Mucosa of rectum (tissue), 2 donors: ENCODE results near the gene NUP155.
"Not testable (repeated sequence)": the region's sequence is repeated elsewhere in the genome, so short reads cannot be mapped to it uniquely, and the experiment has no call there.

Experiments used
- H3K27ac ChIP-seq, 2 donors: one replicate each; pipeline ENCODE4 v1.7.0; 2013; ENCODE audit warnings: inconsistent platforms in 2 of 2, low read depth in 2 of 2, low read length in 2 of 2
- H3K27me3 ChIP-seq, 2 donors: one replicate each; pipeline ENCODE4 v1.7.0; 2013; ENCODE audit warnings: low read length in 2 of 2; ENCODE audit not compliant: control insufficient read depth in 2 of 2, insufficient read depth in 2 of 2
- H3K36me3 ChIP-seq, 2 donors: one replicate each; pipeline ENCODE4 v1.7.0; 2013; ENCODE audit warnings: low read length in 2 of 2; ENCODE audit not compliant: control insufficient read depth in 2 of 2, insufficient read depth in 2 of 2
- H3K4me1 ChIP-seq, 2 donors: one replicate each; pipeline ENCODE4 v1.7.0; 2013; ENCODE audit warnings: low read length in 2 of 2, mild to moderate bottlenecking in 1 of 2; ENCODE audit not compliant: control insufficient read depth in 2 of 2, insufficient read depth in 2 of 2
- H3K4me3 ChIP-seq, 2 donors: one replicate each; pipeline ENCODE4 v1.7.0; 2013; ENCODE audit warnings: low read length in 2 of 2
- H3K9ac ChIP-seq, 2 donors: one replicate each; pipeline ENCODE4 v1.7.0; 2013; ENCODE audit warnings: low read length in 2 of 2, low read depth in 1 of 2, mild to moderate bottlenecking in 1 of 2
- H3K9me3 ChIP-seq, 2 donors: one replicate each; pipeline ENCODE4 v1.7.0; 2013; ENCODE audit warnings: low read length in 2 of 2; ENCODE audit not compliant: control insufficient read depth in 2 of 2
- donor health status: healthy.
- donor health status: Normal muscosa, but diverticular disease.

Gene NUP155

DNA sequence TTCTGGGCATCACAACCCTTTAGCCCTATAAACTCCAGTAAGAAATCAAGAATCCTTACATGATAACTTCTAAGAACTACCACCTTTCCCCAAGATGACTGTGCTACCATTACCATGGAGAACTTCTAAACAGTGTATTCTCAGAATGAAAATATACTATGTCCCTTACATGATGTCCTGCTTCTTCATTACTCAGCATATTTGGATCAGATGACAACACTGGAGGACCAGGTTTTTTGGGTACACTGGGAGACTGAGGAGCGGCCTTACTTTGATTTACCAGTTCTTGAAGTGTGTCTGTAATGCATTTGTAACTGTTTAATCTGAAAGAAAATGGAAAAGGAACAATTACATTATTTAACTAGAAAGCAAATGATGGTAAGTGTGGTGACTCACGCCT, 66.0 kb downstream of the NUP155 start:
- Histone ChIP-seq H3K36me3 (peaks cover 36 to 57% of the 10 kb centered on the region in 2 donors), H3K9ac (no peak overlapping the region)

DNA sequence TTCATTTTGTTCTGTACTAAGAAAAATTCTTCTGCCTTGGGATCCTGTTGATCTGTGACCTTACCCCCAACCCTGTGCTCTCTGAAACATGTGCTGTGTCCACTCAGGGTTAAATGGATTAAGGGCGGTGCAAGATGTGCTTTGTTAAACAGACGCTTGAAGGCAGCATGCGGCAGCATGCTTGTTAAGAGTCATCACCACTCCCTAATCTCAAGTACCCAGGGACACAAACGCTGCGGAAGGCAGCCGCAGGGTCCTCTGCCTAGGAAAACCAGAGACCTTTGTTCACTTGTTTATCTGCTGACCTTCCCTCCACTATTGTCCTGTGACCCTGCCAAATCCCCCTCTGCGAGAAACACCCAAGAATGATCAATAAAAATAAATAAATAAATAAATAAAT, 74.6 kb downstream of the NUP155 start:
- H3K27ac ChIP-seq, H3K4me3 ChIP-seq, H3K27me3 ChIP-seq, H3K9me3 ChIP-seq, H3K9ac ChIP-seq, H3K4me1 ChIP-seq: not testable (repeated sequence)
- peaks cover 27 to 43% of the 10 kb centered on the region in 2 donors for H3K36me3 ChIP-seq

More for the DNA sequence above, 66.0 kb downstream of the NUP155 start:
- no peaks in the 10 kb centered on the region for H3K9me3 ChIP-seq
- H3K4me3 ChIP-seq = no peak overlapping the region
- no peaks in the 10 kb centered on the region for H3K27me3 ChIP-seq
- no peaks in the 10 kb centered on the region for H3K4me1 ChIP-seq
- no peak overlapping the region for H3K27ac ChIP-seq

DNA sequence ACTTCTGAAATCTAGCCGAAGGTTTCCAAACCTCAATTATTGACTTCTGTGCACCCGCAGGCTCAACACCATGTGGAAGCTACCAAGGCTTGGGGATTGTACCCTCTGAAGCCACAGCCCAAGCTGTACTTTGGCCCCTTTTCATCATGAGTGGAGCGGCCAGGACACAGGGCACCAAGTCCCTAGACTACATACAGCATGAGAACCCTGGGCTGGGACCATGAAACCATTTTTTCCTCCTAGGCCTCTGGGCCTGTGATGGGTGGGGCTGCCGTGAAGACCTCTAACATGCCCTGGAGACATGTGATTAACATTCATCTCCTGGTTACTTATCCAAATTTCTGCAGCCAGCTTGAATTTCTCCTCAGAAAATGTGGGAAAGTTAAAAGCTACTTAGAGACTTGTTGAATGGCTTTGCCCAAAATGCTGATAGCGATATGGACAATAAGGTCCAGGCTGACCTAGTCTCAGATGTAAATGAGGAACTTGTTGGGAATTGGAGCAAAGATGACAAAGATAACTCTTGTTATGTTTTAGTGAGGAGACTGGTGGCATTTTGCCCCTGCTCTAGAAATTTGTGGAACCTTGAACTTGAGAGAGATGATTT, 87.6 kb downstream of the NUP155 start:
- no peak overlapping the region for H3K4me3 ChIP-seq
- no peaks in the 10 kb centered on the region for H3K36me3 ChIP-seq
- no peaks in the 10 kb centered on the region for H3K4me1 ChIP-seq
- no peaks in the 10 kb centered on the region for H3K27me3 ChIP-seq
- H3K9ac ChIP-seq = no peak overlapping the region
- H3K9me3 ChIP-seq = no peaks in the 10 kb centered on the region
- no peak overlapping the region for H3K27ac ChIP-seq

DNA sequence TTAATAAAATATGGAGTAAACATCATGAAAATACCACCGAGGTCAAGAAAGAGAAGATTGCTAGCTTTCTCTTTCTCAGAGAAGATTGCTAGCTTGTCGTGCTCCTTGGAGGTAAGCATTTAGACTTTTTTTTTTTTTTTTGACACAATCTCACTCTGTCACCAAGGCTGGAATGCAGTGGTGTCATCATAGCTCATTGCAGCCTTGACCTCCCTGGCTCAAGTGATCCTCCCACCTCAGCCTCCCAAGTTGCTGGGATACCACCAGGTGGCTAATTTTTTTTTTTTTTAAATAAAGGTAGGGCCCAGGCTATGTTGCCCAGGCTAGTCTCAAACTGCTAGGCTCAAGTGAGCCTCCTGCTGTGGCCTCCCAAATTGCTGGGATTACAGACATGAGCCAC, 95.4 kb downstream of the NUP155 start:
- no peaks in the 10 kb centered on the region for H3K4me1 ChIP-seq
- H3K27ac ChIP-seq = no peak overlapping the region
- H3K36me3 ChIP-seq = no peaks in the 10 kb centered on the region
- no peaks in the 10 kb centered on the region for H3K27me3 ChIP-seq
- H3K4me3 ChIP-seq = no peak overlapping the region
- no peak overlapping the region for H3K9ac ChIP-seq
- no peaks in the 10 kb centered on the region for H3K9me3 ChIP-seq

DNA sequence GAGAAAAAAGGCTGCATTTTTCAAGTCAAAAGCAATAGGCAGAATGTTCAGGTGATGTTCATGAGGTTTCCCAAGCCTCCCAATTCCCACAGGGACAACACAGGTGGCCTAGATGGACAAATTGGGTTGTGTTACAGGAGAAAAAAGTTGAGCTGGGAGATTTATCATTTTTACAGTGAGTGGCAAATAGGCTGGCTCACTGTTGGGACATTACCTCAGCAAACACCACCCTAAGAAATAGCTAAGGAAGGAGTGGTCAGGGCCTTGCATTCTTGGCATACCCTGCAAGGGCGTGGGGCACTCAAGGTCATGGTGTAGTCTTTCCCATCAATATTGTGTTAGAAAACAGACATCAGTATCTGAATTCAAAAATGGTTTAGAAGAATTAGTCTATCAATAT, 98.4 kb downstream of the NUP155 start:
- Histone ChIP-seq H3K36me3 (no peaks in the 10 kb centered on the region), H3K27ac (no peak overlapping the region), H3K4me1 (no peaks in the 10 kb centered on the region), H3K9me3 (peaks cover 0 to 4% of the 10 kb centered on the region in 2 donors), H3K4me3 (no peak overlapping the region), H3K27me3 (no peaks in the 10 kb centered on the region), H3K9ac (no peak overlapping the region)

DNA sequence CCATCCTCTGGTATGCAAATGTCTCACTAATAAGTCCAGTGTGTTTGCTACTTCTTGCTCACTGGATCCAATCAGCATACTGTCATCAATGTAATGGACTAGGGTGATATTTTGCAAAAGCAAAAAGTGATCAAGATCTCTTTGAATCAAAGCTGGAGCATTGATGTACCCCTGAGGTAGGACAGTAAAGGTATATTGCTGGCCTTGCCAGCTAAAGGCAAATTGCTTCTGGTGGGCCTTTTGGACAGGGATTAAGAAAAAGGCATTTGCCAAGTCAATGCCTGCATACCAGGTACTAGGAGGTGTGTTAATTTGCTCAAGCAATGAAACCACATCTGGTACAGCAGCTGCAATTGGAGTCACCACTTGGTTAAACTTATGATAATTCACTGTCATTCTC, 102.8 kb downstream of the NUP155 start:
- H3K27ac ChIP-seq, H3K9me3 ChIP-seq, H3K27me3 ChIP-seq, H3K4me1 ChIP-seq, H3K36me3 ChIP-seq, H3K9ac ChIP-seq, H3K4me3 ChIP-seq: not testable (repeated sequence)

DNA sequence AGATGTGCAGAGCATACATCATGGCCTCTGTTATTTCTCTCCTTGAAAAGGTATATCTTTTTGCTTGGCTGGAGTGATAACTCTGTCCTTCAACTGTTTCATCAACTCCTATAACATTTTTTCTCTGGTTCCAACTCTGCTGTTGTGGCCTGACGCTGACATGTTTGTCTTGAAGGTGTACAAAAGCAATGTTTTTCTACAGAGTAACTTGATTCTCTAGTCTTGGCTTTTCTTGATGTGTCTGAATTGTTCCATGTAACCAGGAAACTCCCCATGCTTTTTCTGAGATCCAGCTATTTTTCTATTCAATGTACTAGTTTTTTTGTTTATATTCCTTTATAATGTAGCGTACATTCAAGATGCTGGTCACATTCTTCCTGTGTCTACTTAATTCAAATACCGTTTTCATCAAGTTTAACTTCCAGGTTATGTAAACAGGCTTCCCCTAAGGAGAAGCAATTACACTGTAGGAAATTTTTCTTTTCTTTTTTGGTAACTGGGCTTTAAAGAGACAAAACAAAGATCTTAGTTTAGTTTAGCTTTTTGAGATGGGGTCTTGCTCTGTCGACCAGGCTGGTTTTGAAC, 115.0 kb downstream of the NUP155 start:
- Histone ChIP-seq H3K27ac (no peak overlapping the region), H3K27me3 (no peaks in the 10 kb centered on the region), H3K9ac (no peak overlapping the region), H3K4me1 (no peaks in the 10 kb centered on the region), H3K4me3 (no peak overlapping the region), H3K9me3 (peaks cover 0 to 4% of the 10 kb centered on the region in 2 donors), H3K36me3 (no peaks in the 10 kb centered on the region)

DNA sequence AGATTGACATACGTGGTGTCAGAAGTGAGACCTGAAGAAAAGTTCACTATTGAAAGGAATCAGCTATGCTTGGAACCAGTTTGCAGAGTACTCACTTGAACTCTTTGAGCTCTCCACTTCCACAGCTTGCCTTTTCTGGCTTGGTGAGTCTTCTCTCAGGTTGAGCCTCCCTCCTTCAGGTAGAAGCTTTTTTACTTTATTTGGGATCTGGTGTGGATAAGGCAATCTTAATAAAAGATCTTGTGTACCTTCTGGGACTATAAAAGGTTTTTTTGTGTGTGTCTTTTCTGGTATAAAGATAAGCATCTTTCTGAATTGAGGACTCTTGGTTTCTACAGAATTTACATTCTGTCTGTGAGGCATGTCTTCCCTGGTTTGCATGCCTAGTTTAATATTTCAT, 116.3 kb downstream of the NUP155 start:
- no peaks in the 10 kb centered on the region for H3K36me3 ChIP-seq
- no peaks in the 10 kb centered on the region for H3K27me3 ChIP-seq
- peaks cover 0 to 3% of the 10 kb centered on the region in 2 donors for H3K4me1 ChIP-seq
- peaks cover 0 to 4% of the 10 kb centered on the region in 2 donors for H3K9me3 ChIP-seq
- no peak overlapping the region for H3K27ac ChIP-seq
- no peak overlapping the region for H3K4me3 ChIP-seq
- H3K9ac ChIP-seq = no peak overlapping the region

DNA sequence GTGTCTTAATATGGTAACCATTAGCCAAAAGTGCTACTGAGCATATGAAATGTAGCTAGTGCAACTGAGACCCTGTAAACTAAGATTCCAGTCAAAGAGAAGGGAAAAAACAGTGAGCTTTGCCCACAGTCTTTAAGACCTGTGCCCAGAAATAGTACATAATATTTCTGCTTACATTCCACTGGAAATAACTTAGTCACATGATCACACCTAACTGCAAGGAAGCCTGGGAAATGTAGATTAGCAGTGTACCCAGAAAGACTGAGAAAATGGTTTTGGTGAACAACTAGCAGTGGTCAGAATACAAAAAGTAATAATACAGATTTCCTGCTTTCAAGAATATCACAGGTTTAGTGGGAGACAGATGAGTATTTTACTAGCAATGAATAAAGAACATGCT, 119.2 kb downstream of the NUP155 start:
- Histone ChIP-seq H3K4me1 (peaks cover 4 to 8% of the 10 kb centered on the region in 2 donors), H3K4me3 (no peak overlapping the region), H3K9me3 (peaks cover 0 to 4% of the 10 kb centered on the region in 2 donors), H3K36me3 (no peaks in the 10 kb centered on the region), H3K27me3 (no peaks in the 10 kb centered on the region), H3K27ac (no peak overlapping the region), H3K9ac (no peak overlapping the region)

DNA sequence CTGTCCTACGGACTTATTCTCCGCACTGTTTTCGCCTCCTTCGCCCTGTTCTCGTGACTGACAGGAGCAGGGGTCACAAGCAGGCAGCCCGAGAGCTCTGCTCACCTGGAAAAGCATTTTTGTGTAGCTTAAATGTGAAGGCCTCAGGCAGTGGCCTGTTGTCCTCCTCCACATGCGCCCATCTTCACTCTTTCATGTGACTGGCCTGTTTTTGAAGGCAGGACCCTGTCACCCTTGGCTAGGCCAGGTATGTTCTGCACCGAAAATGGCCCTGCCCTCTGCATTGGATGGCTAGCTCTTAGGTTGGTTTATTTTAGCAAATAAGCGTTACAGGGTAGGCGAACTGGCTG, 121.1 kb downstream of the NUP155 start:
- H3K9me3 ChIP-seq = peaks cover 0 to 4% of the 10 kb centered on the region in 2 donors
- peaks cover 4 to 8% of the 10 kb centered on the region in 2 donors for H3K4me1 ChIP-seq
- H3K27me3 ChIP-seq = no peaks in the 10 kb centered on the region
- H3K27ac ChIP-seq = peak overlapping the region; percentile 63 to 82
- peak overlapping the region; percentile 80 to 90 for H3K4me3 ChIP-seq
- H3K9ac ChIP-seq = peak overlapping the region; percentile 82 to 83
- H3K36me3 ChIP-seq = no peaks in the 10 kb centered on the region
